Mesendoderm (in vitro differentiated cells): Measurements from ENCODE around the gene SAMD4A. TPM values are rescaled to one million over a fixed set of nuclear protein-coding genes. Genes with fewer than 3 reads are reported as not detected.
A peak's percentile ranks its signal among the peaks of the same experiment; 100 is the strongest.

Source experiments
- DNase-seq: peaks from one replicate; pipeline ENCODE4 v3.0.0; 2013
- H2AK5ac ChIP-seq: 2 replicates; pipeline ENCODE4 v1.6.1; 2013; ENCODE audit warnings: low read length, inconsistent platforms
- H2BK120ac ChIP-seq: 2 replicates; pipeline ENCODE4 v1.6.1; 2013; ENCODE audit warnings: low read depth, mild to moderate bottlenecking, low read length, moderate library complexity, mixed read lengths
- H2BK15ac ChIP-seq: replicated peaks from 2 replicates; pipeline ENCODE4 v1.6.1; 2013; ENCODE audit warnings: low read depth, mild to moderate bottlenecking, moderate library complexity
- H2BK5ac ChIP-seq: 2 replicates; pipeline ENCODE4 v1.6.1; 2013; ENCODE audit warnings: low read length, inconsistent platforms
- H3K18ac ChIP-seq: 2 replicates; pipeline ENCODE4 v1.6.1; 2013; ENCODE audit warnings: mild to moderate bottlenecking, low read length, mixed read lengths
- H3K23ac ChIP-seq: one replicate; pipeline ENCODE4 v1.6.1; 2013; ENCODE audit warnings: low read length
- H3K27ac ChIP-seq: 2 replicates; pipeline ENCODE4 v1.5.1; 2013; ENCODE audit warnings: low read depth, mild to moderate bottlenecking, inconsistent platforms, low read length, moderate library complexity
- H3K27me3 ChIP-seq: 2 replicates; pipeline ENCODE4 v1.6.1; 2013; ENCODE audit warnings: low read length, control low read depth, mild to moderate bottlenecking, inconsistent platforms; ENCODE audit not compliant: insufficient read depth, poor library complexity
- H3K36me3 ChIP-seq: 2 replicates; pipeline ENCODE4 v1.6.1; 2013; ENCODE audit warnings: low read length, inconsistent platforms; ENCODE audit not compliant: control insufficient read depth, insufficient read depth
- H3K4ac ChIP-seq: one replicate; pipeline ENCODE4 v1.6.1; 2013; ENCODE audit warnings: low read depth, mild to moderate bottlenecking, low read length, moderate library complexity
- H3K4me1 ChIP-seq: 2 replicates; pipeline ENCODE4 v1.6.1; 2013; ENCODE audit warnings: low read depth, low read length, inconsistent platforms; ENCODE audit not compliant: control insufficient read depth
- H3K4me2 ChIP-seq: 2 replicates; pipeline ENCODE4 v1.6.1; 2013; ENCODE audit warnings: low read length
- H3K4me3 ChIP-seq: 2 replicates; pipeline ENCODE4 v1.5.1; 2013; ENCODE audit warnings: mild to moderate bottlenecking, low read length
- H3K56ac ChIP-seq: one replicate; pipeline ENCODE4 v1.6.1; 2013; ENCODE audit warnings: low read length
- H3K79me1 ChIP-seq: 2 replicates; pipeline ENCODE4 v1.6.1; 2013; ENCODE audit warnings: low read length, inconsistent platforms
- H3K79me2 ChIP-seq: 2 replicates; pipeline ENCODE4 v1.6.1; 2013; ENCODE audit warnings: mild to moderate bottlenecking, low read length; ENCODE audit not compliant: control insufficient read depth, insufficient read depth
- H3K9ac ChIP-seq: 2 replicates; pipeline ENCODE4 v1.6.1; 2013; ENCODE audit warnings: low read length, inconsistent platforms
- H4K5ac ChIP-seq: one replicate; pipeline ENCODE4 v1.6.1; 2013; ENCODE audit warnings: low read length
- H4K8ac ChIP-seq: one replicate; pipeline ENCODE4 v1.6.1; 2013; ENCODE audit warnings: low read depth, mild to moderate bottlenecking, control low read depth, low read length, moderate library complexity
- WGBS: extraction: QIAGEN DNeasy Blood & Tissue Kit; methylation state at CpG from one replicate; pipeline ENCODE4 v1.1.7; 2013; ENCODE audit warnings: low lambda C conversion rate, missing lambda C conversion rate; ENCODE audit not compliant: insufficient coverage; ENCODE audit errors: extremely low coverage; 5-methylcytosine and 5-hydroxymethylcytosine counted together
- polyA plus RNA-seq, 2 experiments: library from polyadenylated mRNA; stranded (reverse); fragments of 200-250 nt; gene quantifications; one replicate each; pipeline ENCODE4 v1.2.3, GENCODE V29; 2013

Gene SAMD4A, protein sequence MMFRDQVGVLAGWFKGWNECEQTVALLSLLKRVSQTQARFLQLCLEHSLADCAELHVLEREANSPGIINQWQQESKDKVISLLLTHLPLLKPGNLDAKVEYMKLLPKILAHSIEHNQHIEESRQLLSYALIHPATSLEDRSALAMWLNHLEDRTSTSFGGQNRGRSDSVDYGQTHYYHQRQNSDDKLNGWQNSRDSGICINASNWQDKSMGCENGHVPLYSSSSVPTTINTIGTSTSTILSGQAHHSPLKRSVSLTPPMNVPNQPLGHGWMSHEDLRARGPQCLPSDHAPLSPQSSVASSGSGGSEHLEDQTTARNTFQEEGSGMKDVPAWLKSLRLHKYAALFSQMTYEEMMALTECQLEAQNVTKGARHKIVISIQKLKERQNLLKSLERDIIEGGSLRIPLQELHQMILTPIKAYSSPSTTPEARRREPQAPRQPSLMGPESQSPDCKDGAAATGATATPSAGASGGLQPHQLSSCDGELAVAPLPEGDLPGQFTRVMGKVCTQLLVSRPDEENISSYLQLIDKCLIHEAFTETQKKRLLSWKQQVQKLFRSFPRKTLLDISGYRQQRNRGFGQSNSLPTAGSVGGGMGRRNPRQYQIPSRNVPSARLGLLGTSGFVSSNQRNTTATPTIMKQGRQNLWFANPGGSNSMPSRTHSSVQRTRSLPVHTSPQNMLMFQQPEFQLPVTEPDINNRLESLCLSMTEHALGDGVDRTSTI
- 20.2 TPM for polyA plus RNA-seq (2013, experiment 1 of 2)
- polyA plus RNA-seq (2013, experiment 2 of 2) = 20.1 TPM

- Histone ChIP-seq H3K27me3 (no peaks in the 10 kb centered on the region), H3K79me2 (peaks cover 12% of the 10 kb centered on the region), H3K23ac (peak within 1 kb of the TSS; percentile 51), H4K8ac (no peak within 1 kb of the TSS), H3K4me1 (peaks cover 4% of the 10 kb centered on the region), H3K27ac (peak within 1 kb of the TSS; percentile 90), H2BK15ac (peak within 1 kb of the TSS; percentile 19), H3K4ac (peak within 1 kb of the TSS; percentile 98), H3K9ac (peak within 1 kb of the TSS; percentile 42), H4K5ac (no peak within 1 kb of the TSS), H2AK5ac (no peak within 1 kb of the TSS), H3K36me3 (no peaks in the 10 kb centered on the region), H3K4me2 (peak within 1 kb of the TSS; percentile 69), H2BK120ac (peak within 1 kb of the TSS; percentile 92), H3K56ac (peak within 1 kb of the TSS; percentile 87), H3K4me3 (peak within 1 kb of the TSS; percentile 53), H2BK5ac (no peak within 1 kb of the TSS), H3K18ac (peak within 1 kb of the TSS; percentile 86), H3K79me1 (peaks cover 1% of the 10 kb centered on the region)
- peak; percentile 92 for DNase-seq
- WGBS = no CpG with 5 or more reads among the region's 91 CpGs
Measured at GRCh38 chr14:54566410-54567223, at the start of gene SAMD4A. Gene SAMD4A (plus strand): TSS chr14:54567128. CDS start chr14:54567917, 789 bp downstream.

DNA sequence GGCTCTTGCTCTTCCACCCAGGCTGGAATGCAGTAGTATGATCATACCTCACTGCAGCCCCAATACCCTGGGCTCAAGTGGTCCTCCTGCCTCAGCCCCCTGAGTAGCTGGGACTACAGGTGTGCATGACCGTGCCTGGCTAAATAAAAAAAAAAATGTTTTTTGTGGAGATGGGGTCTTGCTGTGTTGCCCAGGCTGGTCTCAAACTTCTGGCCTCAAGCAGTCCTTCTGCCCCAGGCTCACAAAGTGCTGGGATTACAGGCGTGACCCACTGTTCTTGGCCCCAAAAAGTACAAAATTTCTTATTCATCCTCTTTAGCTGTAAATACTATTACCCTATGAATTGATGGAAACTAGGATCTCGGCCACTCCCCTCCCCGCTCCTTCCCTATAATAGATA, 42.5 kb upstream of the SAMD4A start:
- Histone ChIP-seq H3K23ac (no peak overlapping the region), H3K27me3 (no peaks in the 10 kb centered on the region), H3K27ac (no peak overlapping the region), H2BK5ac (no peak overlapping the region), H3K4me2 (no peak overlapping the region), H3K9ac (no peak overlapping the region), H4K8ac (no peak overlapping the region), H2BK120ac (no peak overlapping the region), H3K36me3 (no peaks in the 10 kb centered on the region), H3K4me1 (no peaks in the 10 kb centered on the region), H3K56ac (no peak overlapping the region), H3K79me1 (peaks cover 3% of the 10 kb centered on the region), H2BK15ac (no peak overlapping the region), H2AK5ac (no peak overlapping the region), H3K18ac (no peak overlapping the region), H3K4ac (no peak overlapping the region), H3K79me2 (peaks cover under 1% of the 10 kb centered on the region), H4K5ac (no peak overlapping the region), H3K4me3 (no peak overlapping the region)
- DNase-seq = no peak
- WGBS = no CpG with 5 or more reads among the region's 4 CpGs

GRCh38 chr14:54528973-54529372, 38.0 kb upstream of the SAMD4A start:
- no peak overlapping the region for H3K4me2 ChIP-seq
- no peak overlapping the region for H3K56ac ChIP-seq
- H3K79me1 ChIP-seq = no peaks in the 10 kb centered on the region
- no peaks in the 10 kb centered on the region for H3K4me1 ChIP-seq
- no peak overlapping the region for H3K23ac ChIP-seq
- H2AK5ac ChIP-seq = no peak overlapping the region
- no peak overlapping the region for H2BK5ac ChIP-seq
- no peak overlapping the region for H4K5ac ChIP-seq
- no peaks in the 10 kb centered on the region for H3K36me3 ChIP-seq
- no peak overlapping the region for H3K4me3 ChIP-seq
- no peak overlapping the region for H2BK120ac ChIP-seq
- H3K27ac ChIP-seq = no peak overlapping the region
- H3K79me2 ChIP-seq = no peaks in the 10 kb centered on the region
- DNase-seq = no peak
- WGBS = no CpG with 5 or more reads among the region's 2 CpGs
- H2BK15ac ChIP-seq = no peak overlapping the region
- H4K8ac ChIP-seq = no peak overlapping the region
- no peak overlapping the region for H3K4ac ChIP-seq
- H3K18ac ChIP-seq = no peak overlapping the region
- no peaks in the 10 kb centered on the region for H3K27me3 ChIP-seq
- no peak overlapping the region for H3K9ac ChIP-seq

GRCh38 chr14:54529811-54530210, 37.1 kb upstream of the SAMD4A start:
- no peak overlapping the region for H2AK5ac ChIP-seq
- no peak overlapping the region for H3K9ac ChIP-seq
- H3K4me3 ChIP-seq = no peak overlapping the region
- H2BK120ac ChIP-seq = no peak overlapping the region
- no peaks in the 10 kb centered on the region for H3K79me1 ChIP-seq
- no peak overlapping the region for H3K4me2 ChIP-seq
- no peak overlapping the region for H3K27ac ChIP-seq
- H3K4me1 ChIP-seq = no peaks in the 10 kb centered on the region
- no peak overlapping the region for H3K23ac ChIP-seq
- WGBS = no CpG with 5 or more reads among the region's 1 CpG
- H3K36me3 ChIP-seq = no peaks in the 10 kb centered on the region
- no peak overlapping the region for H3K56ac ChIP-seq
- H2BK5ac ChIP-seq = no peak overlapping the region
- no peak overlapping the region for H4K5ac ChIP-seq
- no peaks in the 10 kb centered on the region for H3K79me2 ChIP-seq
- no peaks in the 10 kb centered on the region for H3K27me3 ChIP-seq
- no peak overlapping the region for H2BK15ac ChIP-seq
- no peak for DNase-seq
- H3K4ac ChIP-seq = no peak overlapping the region
- H4K8ac ChIP-seq = no peak overlapping the region
- no peak overlapping the region for H3K18ac ChIP-seq

DNA sequence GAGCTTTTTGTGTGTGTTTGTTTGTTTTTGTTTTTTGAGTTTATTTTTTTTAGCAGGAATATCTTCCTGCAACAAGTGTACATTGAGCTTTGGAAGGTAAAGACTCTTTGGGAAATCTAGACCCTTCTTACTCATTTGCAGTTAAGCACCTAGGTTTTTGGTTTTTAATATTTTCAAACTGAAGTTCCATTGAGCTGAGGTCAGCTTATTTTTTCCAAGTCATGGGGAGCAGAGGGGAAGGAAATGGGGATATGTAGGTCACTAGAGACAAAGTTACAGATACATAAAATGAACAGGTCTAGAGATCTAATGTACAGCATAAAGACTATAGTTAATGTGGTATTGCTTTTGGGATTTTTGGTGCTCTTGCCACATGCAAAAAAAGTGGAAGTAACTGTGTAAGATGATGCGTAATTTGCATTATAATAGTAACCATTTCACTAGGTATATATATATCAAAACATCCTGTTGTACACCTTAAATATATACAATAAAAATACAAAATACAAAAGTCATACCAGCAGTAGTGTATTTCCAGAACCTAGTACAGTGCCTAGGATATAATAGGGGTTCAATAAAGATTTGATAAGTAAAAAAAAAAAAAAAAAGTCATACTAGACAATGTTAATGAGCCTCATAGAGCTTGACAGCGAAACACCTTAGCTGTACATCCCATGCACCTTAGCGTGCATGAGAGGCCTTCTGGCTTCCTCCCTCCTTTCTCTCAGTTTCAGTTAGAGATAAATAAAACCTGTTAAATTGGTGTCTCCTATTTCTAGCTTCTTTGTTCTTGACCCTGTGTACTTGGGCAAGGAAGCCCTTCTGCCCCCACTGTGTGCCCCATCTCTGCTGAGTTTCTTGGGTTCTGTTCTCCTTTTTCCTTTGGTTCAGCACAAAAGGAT, 34.6 kb upstream of the SAMD4A start:
- Histone ChIP-seq H4K8ac (no peak overlapping the region), H3K79me2 (no peaks in the 10 kb centered on the region), H3K4me3 (no peak overlapping the region), H3K27me3 (no peaks in the 10 kb centered on the region), H3K36me3 (no peaks in the 10 kb centered on the region), H3K9ac (no peak overlapping the region), H3K4ac (no peak overlapping the region), H2BK5ac (no peak overlapping the region), H3K23ac (no peak overlapping the region), H3K56ac (no peak overlapping the region), H2BK120ac (no peak overlapping the region), H3K4me1 (no peaks in the 10 kb centered on the region), H4K5ac (no peak overlapping the region), H2AK5ac (no peak overlapping the region), H3K4me2 (no peak overlapping the region), H3K79me1 (no peaks in the 10 kb centered on the region), H3K27ac (no peak overlapping the region), H2BK15ac (no peak overlapping the region), H3K18ac (no peak overlapping the region)
- DNase-seq = no peak
- no CpG with 5 or more reads among the region's 3 CpGs for WGBS
